MM.1S (cell line): ENCODE results near the gene GLIS2.
A peak's percentile ranks its signal among the peaks of the same experiment; 100 is the strongest.

Experiments
- DNase-seq: peaks from one replicate; pipeline ENCODE4 v3.0.0-alpha.2; 2015
- H2AFZ ChIP-seq: fragments of 300-600 bp; sonication (generic); 2 replicates; pipeline ENCODE4 v1.6.0; 2016; ENCODE audit warnings: antibody characterized with exemption, low read length
- H3F3A ChIP-seq: fragments of 300-600 bp; sonication (generic); 2 replicates; pipeline ENCODE4 v1.6.1; 2016; ENCODE audit warnings: mild to moderate bottlenecking, antibody characterized with exemption, low read length, moderate library complexity, mixed read lengths; ENCODE audit not compliant: insufficient read depth
- H3K27ac ChIP-seq: fragments of 300-600 bp; sonication (generic); 2 replicates; pipeline ENCODE4 v1.5.1; 2016; ENCODE audit warnings: mild to moderate bottlenecking, low read length
- H3K27me3 ChIP-seq: fragments of 300-600 bp; sonication (generic); replicated peaks from 2 replicates; pipeline ENCODE4 v1.6.0; 2016; ENCODE audit warnings: low read length; ENCODE audit not compliant: insufficient read depth
- H3K36me3 ChIP-seq: fragments of 300-600 bp; sonication (generic); replicated peaks from 2 replicates; pipeline ENCODE4 v1.6.1; 2016; ENCODE audit warnings: mild to moderate bottlenecking, low read length, mixed read lengths; ENCODE audit not compliant: insufficient read depth
- H3K4me1 ChIP-seq: fragments of 300-600 bp; sonication (generic); 2 replicates; pipeline ENCODE4 v1.6.1; 2016; ENCODE audit warnings: low read length, mixed read lengths
- H3K4me2 ChIP-seq: fragments of 300-600 bp; sonication (generic); 2 replicates; pipeline ENCODE4 v1.6.0; 2016; ENCODE audit warnings: low read depth, low read length
- H3K4me3 ChIP-seq: fragments of 300-600 bp; sonication (generic); 2 replicates; pipeline ENCODE4 v1.5.1; 2016; ENCODE audit warnings: low read length, mixed read lengths
- H3K79me2 ChIP-seq: fragments of 300-600 bp; sonication (generic); 2 replicates; pipeline ENCODE4 v1.6.1; 2016; ENCODE audit warnings: mixed run types, low read length, mixed read lengths
- H3K9ac ChIP-seq: fragments of 300-600 bp; sonication (generic); 2 replicates; pipeline ENCODE4 v1.6.1; 2016; ENCODE audit warnings: low read length, mixed read lengths
- H3K9me2 ChIP-seq: fragments of 300-600 bp; sonication (generic); replicated peaks from 2 replicates; pipeline ENCODE4 v1.6.1; 2016; ENCODE audit warnings: mild to moderate bottlenecking, low read length, mixed read lengths; ENCODE audit not compliant: insufficient read depth
- H3K9me3 ChIP-seq: fragments of 300-600 bp; sonication (generic); replicated peaks from 2 replicates; pipeline ENCODE4 v1.6.1; 2016; ENCODE audit warnings: mild to moderate bottlenecking, low read length, mixed read lengths; ENCODE audit not compliant: insufficient read depth
- H4K20me1 ChIP-seq: fragments of 300-600 bp; sonication (generic); 2 replicates; pipeline ENCODE4 v1.6.1; 2016; ENCODE audit warnings: mild to moderate bottlenecking, low read length, moderate library complexity, mixed read lengths; ENCODE audit not compliant: insufficient read depth
- CTCF ChIP-seq: fragments of 300-600 bp; sonication (generic); IDR thresholded peaks from 2 replicates; pipeline ENCODE4 v1.5.1; 2016; ENCODE audit warnings: antibody characterized with exemption, low read length, mixed read lengths
- EZH2 ChIP-seq: fragments of 300-600 bp; sonication (generic); optimal IDR thresholded peaks from 2 replicates; pipeline ENCODE3; 2017; ENCODE audit warnings: low read depth, mild to moderate bottlenecking, antibody characterized with exemption, low read length, mixed read lengths
- EZH2phosphoT487 ChIP-seq: fragments of 300-600 bp; sonication (generic); IDR thresholded peaks from 2 replicates; pipeline ENCODE4 v1.6.1; 2018; ENCODE audit warnings: antibody characterized with exemption, low read length

GLIS2 gene

GRCh38 chr16:4273858-4274311 is 42.0 kb upstream of the GLIS2 start:
- H4K20me1 ChIP-seq = no peaks in the 10 kb centered on the region
- H3K36me3 ChIP-seq = no peaks in the 10 kb centered on the region
- peak overlapping the region; percentile 68; the same call in 1 of the 2 replicates for H3K27ac ChIP-seq
- H3K9me3 ChIP-seq = no peaks in the 10 kb centered on the region
- H2AFZ ChIP-seq = peak overlapping the region; percentile 74
- no peak for TF ChIP-seq EZH2
- peak; percentile 51 for TF ChIP-seq CTCF
- H3K9ac ChIP-seq = peak overlapping the region; percentile 59; the same call in 1 of the 2 replicates
- no peaks in the 10 kb centered on the region for H3K27me3 ChIP-seq
- H3K79me2 ChIP-seq = peaks cover 35% of the 10 kb centered on the region
- peaks cover 22% of the 10 kb centered on the region for H3F3A ChIP-seq
- peak; percentile 64 for DNase-seq
- H3K4me1 ChIP-seq = peaks cover 9% of the 10 kb centered on the region
- peak overlapping the region; percentile 63 for H3K4me3 ChIP-seq
- no peaks in the 10 kb centered on the region for H3K9me2 ChIP-seq
- peak overlapping the region; percentile 86 for H3K4me2 ChIP-seq

GRCh38 chr16:4275861-4276260 is 40.0 kb upstream of the GLIS2 start:
- Histone ChIP-seq H3K9me2 (no peaks in the 10 kb centered on the region), H4K20me1 (no peaks in the 10 kb centered on the region), H3K4me3 (no peak overlapping the region), H3F3A (peaks cover 22% of the 10 kb centered on the region), H3K27ac (no peak overlapping the region), H3K4me2 (no peak overlapping the region), H2AFZ (no peak overlapping the region), H3K79me2 (peaks cover 15% of the 10 kb centered on the region), H3K9ac (no peak overlapping the region), H3K4me1 (0 out of 2 replicates have a peak, but pooled peaks cover under 1% of the 10 kb centered on the region), H3K27me3 (no peaks in the 10 kb centered on the region), H3K36me3 (no peaks in the 10 kb centered on the region), H3K9me3 (no peaks in the 10 kb centered on the region)
- TF ChIP-seq CTCF (no peak), EZH2phosphoT487 (no peak), EZH2 (no peak)
- no peak for DNase-seq

GRCh38 chr16:4277987-4278513 is 37.8 kb upstream of the GLIS2 start:
- H3K27ac ChIP-seq = no peak overlapping the region
- H3K9me2 ChIP-seq = no peaks in the 10 kb centered on the region

More at GRCh38 chr16:4277987-4278513, 37.8 kb upstream of the GLIS2 start:
- peaks cover 12% of the 10 kb centered on the region; the same call in 1 of the 2 replicates for H3F3A ChIP-seq
- no peak overlapping the region for H3K9ac ChIP-seq
- H2AFZ ChIP-seq = no peak overlapping the region
- no peak overlapping the region for H3K4me3 ChIP-seq
- no peaks in the 10 kb centered on the region for H3K27me3 ChIP-seq
- no peaks in the 10 kb centered on the region for H3K79me2 ChIP-seq
- no peaks in the 10 kb centered on the region for H3K9me3 ChIP-seq
- no peak for TF ChIP-seq CTCF
- no peak for TF ChIP-seq EZH2
- TF ChIP-seq EZH2phosphoT487 = no peak
- no peaks in the 10 kb centered on the region for H4K20me1 ChIP-seq
- H3K36me3 ChIP-seq = no peaks in the 10 kb centered on the region
- no peak for DNase-seq
- no peak overlapping the region for H3K4me2 ChIP-seq
- no peaks in the 10 kb centered on the region for H3K4me1 ChIP-seq
